H1 (cell line): Measurements from ENCODE around the gene SLC4A1AP. TPM values are rescaled to one million over a fixed set of nuclear protein-coding genes. Genes with fewer than 3 reads are reported as not detected.

Experiments used
- CTCF ChIA-PET: fragments of 300-600 bp; sonication (Branson Sonifier 250); formaldehyde crosslinking; loops from one replicate; lab custom pipeline; 2021; ENCODE audit not compliant: partially characterized antibody; lab: Charles Lee
- POLR2A ChIA-PET: fragments of 300-600 bp; sonication (Branson Sonifier 250); formaldehyde crosslinking; loops from one replicate; lab custom pipeline; 2021; ENCODE audit warnings: inconsistent platforms; ENCODE audit not compliant: partially characterized antibody; lab: Charles Lee
- DNase-seq, 2 experiments: peaks; one replicate each; pipeline versions ENCODE4 v3.0.0 to v3.0.0-alpha.2; 2010 to 2022; ENCODE audit warnings: low spot score in 2 of 2, low read depth in 1 of 2, mixed read lengths in 1 of 2
- FAIRE-seq: peaks from 2 replicates; lab custom pipeline; 2011; peaks lifted over from hg19 to GRCh38; lab: Jason Lieb, UNC
- H2AFZ ChIP-seq: 2 replicates; pipeline ENCODE4 v1.8.1; 2012; ENCODE audit warnings: low read length, inconsistent platforms
- H2AK5ac ChIP-seq: 2 replicates; pipeline ENCODE4 v1.6.1; 2013; ENCODE audit warnings: low read depth, low read length
- H2BK120ac ChIP-seq: replicated peaks from 2 replicates; pipeline ENCODE3; 2013; ENCODE audit warnings: low read depth, low read length, inconsistent platforms
- H2BK12ac ChIP-seq: 2 replicates; pipeline ENCODE4 v1.6.1; 2013; ENCODE audit warnings: low read depth, low read length
- H2BK15ac ChIP-seq: 2 replicates; pipeline ENCODE4 v1.6.1; 2013; ENCODE audit warnings: low read length
- H2BK20ac ChIP-seq: 2 replicates; pipeline ENCODE4 v1.6.1; 2013; ENCODE audit warnings: low read length
- H2BK5ac ChIP-seq: 2 replicates; pipeline ENCODE4 v1.6.1; 2013; ENCODE audit warnings: low read depth, low read length
- H3K14ac ChIP-seq: 2 replicates; pipeline ENCODE4 v1.6.1; 2013; ENCODE audit warnings: inconsistent platforms; ENCODE audit not compliant: insufficient read length
- H3K18ac ChIP-seq: 2 replicates; pipeline ENCODE4 v1.6.1; 2013; ENCODE audit warnings: low read length; ENCODE audit errors: extremely low read depth
- H3K23ac ChIP-seq: 2 replicates; pipeline ENCODE4 v1.6.1; 2013; ENCODE audit warnings: inconsistent platforms; ENCODE audit not compliant: insufficient read length
- H3K23me2 ChIP-seq: 2 replicates; pipeline ENCODE4 v1.6.1; 2013; ENCODE audit warnings: low read depth, low read length
- H3K27ac ChIP-seq: 2 replicates; pipeline ENCODE4 v1.6.1; 2011; ENCODE audit warnings: low read depth, low read length, inconsistent platforms
- H3K27me3 ChIP-seq, 4 experiments: replicated peaks in 1 of 4; 1 replicate in 1 of 4; 2 replicates in 3 of 4; pipeline versions ENCODE4 v1.6.1 to v1.8.1; 2011 to 2013; ENCODE audit warnings: low read length in 3 of 4, mild to moderate bottlenecking in 3 of 4, inconsistent platforms in 2 of 4, mixed read lengths in 2 of 4, moderate library complexity in 1 of 4; ENCODE audit not compliant: control insufficient read depth in 3 of 4, insufficient read depth in 3 of 4; ENCODE audit errors: extremely low read depth in 1 of 4
- H3K36me3 ChIP-seq, 4 experiments: 2 replicates each; pipeline versions ENCODE4 v1.6.1 to v1.8.1; 2011 to 2013; ENCODE audit warnings: mild to moderate bottlenecking in 4 of 4, low read length in 3 of 4, moderate library complexity in 2 of 4, control low read depth in 1 of 4, inconsistent platforms in 1 of 4; ENCODE audit not compliant: insufficient read depth in 4 of 4, control insufficient read depth in 2 of 4
- H3K4ac ChIP-seq: replicated peaks from 2 replicates; pipeline ENCODE3; 2013; ENCODE audit warnings: low read length, low read depth, mixed read lengths, inconsistent platforms; ENCODE audit not compliant: insufficient read length
- H3K4me1 ChIP-seq, 4 experiments: replicated peaks in 1 of 4; 1 replicate in 1 of 4; 2 replicates in 3 of 4; pipeline versions ENCODE4 v1.6.1 to v1.8.1; 2011 to 2013; ENCODE audit warnings: low read length in 3 of 4, inconsistent platforms in 2 of 4, mixed read lengths in 1 of 4; ENCODE audit not compliant: insufficient read depth in 4 of 4, control insufficient read depth in 3 of 4
- H3K4me2 ChIP-seq, 2 experiments: 2 replicates each; pipeline versions ENCODE4 v1.6.1 to v1.8.1; 2011 to 2013; ENCODE audit warnings: low read depth in 2 of 2, low read length in 2 of 2, control low read depth in 1 of 2, inconsistent platforms in 1 of 2, mild to moderate bottlenecking in 1 of 2; ENCODE audit not compliant: insufficient read depth in 1 of 2
- H3K4me3 ChIP-seq, 4 experiments: fragments of 200-600, 300-600 bp in 1 of 4; sonication (generic), shearing (Covaris generic), sonication (Bioruptor Twin) in 1 of 4; 2 replicates each; pipeline versions ENCODE4 v1.5.1 to v1.8.1; 2011 to 2016; ENCODE audit warnings: low read length in 4 of 4, low read depth in 3 of 4, control low read depth in 2 of 4, inconsistent platforms in 2 of 4, mild to moderate bottlenecking in 2 of 4, mixed read lengths in 1 of 4, moderate library complexity in 1 of 4; ENCODE audit not compliant: insufficient read depth in 2 of 4; ENCODE audit errors: extremely low read depth in 1 of 4
- H3K56ac ChIP-seq: replicated peaks from 2 replicates; pipeline ENCODE3; 2013; ENCODE audit warnings: low read depth, mild to moderate bottlenecking, mixed read lengths, low read length, inconsistent platforms; ENCODE audit not compliant: insufficient read length
- H3K79me1 ChIP-seq: 2 replicates; pipeline ENCODE4 v1.6.1; 2013; ENCODE audit warnings: low read depth, low read length, control low read depth
- H3K79me2 ChIP-seq, 2 experiments: 2 replicates each; pipeline versions ENCODE4 v1.6.1 to v1.8.1; 2012 to 2013; ENCODE audit warnings: low read length in 2 of 2, mild to moderate bottlenecking in 2 of 2, inconsistent platforms in 1 of 2; ENCODE audit not compliant: insufficient read depth in 2 of 2, control insufficient read depth in 1 of 2
- H3K9ac ChIP-seq, 4 experiments: replicated peaks in 1 of 4; 1 replicate in 1 of 4; 2 replicates in 3 of 4; pipeline versions ENCODE4 v1.6.1 to v1.8.1; 2011 to 2013; ENCODE audit warnings: low read depth in 3 of 4, low read length in 3 of 4, control low read depth in 2 of 4, mild to moderate bottlenecking in 2 of 4, moderate library complexity in 2 of 4, inconsistent platforms in 1 of 4; ENCODE audit errors: extremely low read depth in 1 of 4
- H3K9me3 ChIP-seq, 2 experiments: 2 replicates each; pipeline versions ENCODE4 v1.6.1 to v1.8.1; 2012 to 2013; ENCODE audit warnings: mild to moderate bottlenecking in 2 of 2, moderate library complexity in 2 of 2, control low read depth in 1 of 2, inconsistent platforms in 1 of 2, low read depth in 1 of 2, low read length in 1 of 2, mixed read lengths in 1 of 2; ENCODE audit not compliant: insufficient read depth in 2 of 2
- H4K20me1 ChIP-seq, 2 experiments: replicated peaks in 1 of 2; 2 replicates each; pipeline versions ENCODE3 to v1.8.1; 2011 to 2013; ENCODE audit warnings: inconsistent platforms in 2 of 2, low read length in 2 of 2, mild to moderate bottlenecking in 1 of 2; ENCODE audit not compliant: insufficient read depth in 2 of 2, control insufficient read depth in 1 of 2
- H4K5ac ChIP-seq: 2 replicates; pipeline ENCODE4 v1.6.1; 2013; ENCODE audit warnings: low read length, low read depth, mixed read lengths, inconsistent platforms; ENCODE audit not compliant: insufficient read length
- H4K8ac ChIP-seq: 2 replicates; pipeline ENCODE4 v1.8.0; 2013; ENCODE audit warnings: mild to moderate bottlenecking, moderate library complexity, low read length, inconsistent platforms; ENCODE audit not compliant: insufficient read depth; ENCODE audit errors: extremely low read depth
- H4K91ac ChIP-seq: replicated peaks from 2 replicates; pipeline ENCODE3; 2013; ENCODE audit warnings: low read length, mixed read lengths, inconsistent platforms; ENCODE audit not compliant: insufficient read length
- ATF2 ChIP-seq: IDR thresholded peaks from 2 replicates; pipeline ENCODE4 v1.6.1; 2012; ENCODE audit warnings: low read length, inconsistent platforms
- CHD1 ChIP-seq: IDR thresholded peaks from 2 replicates; pipeline ENCODE4 v1.6.1; 2012; ENCODE audit warnings: low read depth, low read length, improper control_type of control experiment
- CTBP2 ChIP-seq: IDR thresholded peaks from 2 replicates; pipeline ENCODE4 v1.7.0; 2011; ENCODE audit warnings: borderline replicate concordance, mild to moderate bottlenecking, moderate library complexity, mixed read lengths, low read length; ENCODE audit not compliant: insufficient read depth, insufficient read length
- GABPA ChIP-seq: IDR thresholded peaks from 2 replicates; pipeline ENCODE4 v1.6.1; 2011; ENCODE audit warnings: mild to moderate bottlenecking, low read length, moderate library complexity, borderline replicate concordance; ENCODE audit not compliant: insufficient read depth
- KDM5A ChIP-seq: fragments of 200-600 bp; IDR thresholded peaks from 2 replicates; pipeline ENCODE4 v1.7.1; 2012; ENCODE audit warnings: mild to moderate bottlenecking, low read length, inconsistent platforms, mixed read lengths
- RAD21 ChIP-seq, 2 experiments: IDR thresholded peaks in 1 of 2; conservative IDR thresholded peaks in 1 of 2; 2 replicates each; pipeline ENCODE4 v1.6.1; 2011; ENCODE audit warnings: low read depth in 2 of 2, low read length in 2 of 2, improper control_type of control experiment in 1 of 2, inconsistent platforms in 1 of 2, mild to moderate bottlenecking in 1 of 2, moderate library complexity in 1 of 2
- SIN3A ChIP-seq, 2 experiments: IDR thresholded peaks in 1 of 2; conservative IDR thresholded peaks in 1 of 2; 2 replicates each; pipeline ENCODE4 v1.6.1; 2011 to 2012; ENCODE audit warnings: low read length in 2 of 2, improper control_type of control experiment in 1 of 2, low read depth in 1 of 2, mild to moderate bottlenecking in 1 of 2
- TAF1 ChIP-seq: IDR thresholded peaks from 2 replicates; pipeline ENCODE4 v1.6.1; 2011; ENCODE audit warnings: mild to moderate bottlenecking, low read depth, low read length
- polyA plus RNA-seq, 7 experiments: library from polyadenylated mRNA; depleted of rRNA in 3 of 7; stranded (reverse) in 5 of 7; unstranded in 2 of 7; fragments of >200 nt in 5 of 7; fragments of 200-250 nt in 2 of 7; gene quantifications; 1 replicate in 5 of 7; 2 replicates in 1 of 7; 4 replicates in 1 of 7; pipeline versions ENCODE4 v1.2.1 to v1.2.3, GENCODE V29; 2011 to 2013; ENCODE audit warnings: missing spikeins in 2 of 7, mixed read lengths in 2 of 7
- total RNA-seq: library from RNA; stranded (reverse); fragmentation: NEBNext Ultra II Directional; extraction: Animal tissue kit (Norgen Biotek cat#: 25700); gene quantifications from 2 replicates; pipeline ENCODE4 v1.2.1, GENCODE V29; 2021

Gene SLC4A1AP
- total and polyA plus RNA-seq, 2 of the 8 experiments (the other 6 are each of a cell fraction or from before 2014, with no cell fraction given): 8.1 to 18.4 TPM

- Histone ChIP-seq H4K20me1 (no peaks in the 10 kb centered on the region), H3K9ac (no peak overlapping the region), H3K27me3 (no peaks in the 10 kb centered on the region), H3K4ac (no peak overlapping the region), H2BK15ac (no peak overlapping the region), H3K23ac (no peak overlapping the region), H2AFZ (no peak overlapping the region), H3K18ac (no peak overlapping the region), H3K14ac (no peak overlapping the region), H3K36me3 (peaks cover 19 to 51% (median 40%) of the 10 kb centered on the region in 4 experiments), H2AK5ac (no peak overlapping the region), H3K79me1 (no peaks in the 10 kb centered on the region), H2BK120ac (no peak overlapping the region), H4K91ac (no peak overlapping the region), H3K23me2 (no peaks in the 10 kb centered on the region), H3K9me3 (no peaks in the 10 kb centered on the region), H4K5ac (no peak overlapping the region), H3K27ac (no peak overlapping the region), H3K4me2 (no peak overlapping the region), H2BK5ac (no peak overlapping the region), H4K8ac (no peak overlapping the region), H2BK20ac (no peak overlapping the region), H3K79me2 (no peaks in the 10 kb centered on the region), H2BK12ac (no peak overlapping the region), H3K4me1 (no peaks in the 10 kb centered on the region), H3K56ac (no peak overlapping the region), H3K4me3 (no peak overlapping the region)
- POLR2A ChIA-PET: interaction anchor here (0.7 to 2.1 kb wide), 10 partner anchors 9 to 122 kb away, joined by 3 to 7 read pairs (median 4); partner anchors contain the start of genes CCDC121 and GPN1
- TF ChIP-seq ATF2 (no peak), SIN3A (conservative IDR thresholded peaks at IDR 0.05 in 1 of 2, IDR thresholded peaks at IDR 0.05 in 1 of 2; ENCODE audit: low read depth in 1 of 2, low read length in 2 of 2) (no peak), CHD1 (no peak), CTBP2 (no peak), TAF1 (no peak), KDM5A (no peak), GABPA (no peak), RAD21 (IDR thresholded peaks at IDR 0.05 in 1 of 2, conservative IDR thresholded peaks at IDR 0.05 in 1 of 2; ENCODE audit: low read depth in 2 of 2, low read length in 2 of 2) (no peak)
- CTCF ChIA-PET: interaction anchor here (0.7 to 5.2 kb wide), 4 partner anchors 21 to 344 kb away, joined by 3 to 22 read pairs (median 3); partner anchors contain the start of gene PPM1G
- no peak for DNase-seq
- no peak for FAIRE-seq
Observed at GRCh38 chr2:27647289-27647688, 16.4 kb upstream of the SLC4A1AP start.
